Anterior cingulate cortex (tissue), 58 donors: Measurements from ENCODE around the gene EXOC3.

Experiments
- DNase-seq, 58 donors: peaks; one replicate each; lab custom pipeline; 2025; lab: John Stamatoyannopoulos, UW

The EXOC3 gene

DNA sequence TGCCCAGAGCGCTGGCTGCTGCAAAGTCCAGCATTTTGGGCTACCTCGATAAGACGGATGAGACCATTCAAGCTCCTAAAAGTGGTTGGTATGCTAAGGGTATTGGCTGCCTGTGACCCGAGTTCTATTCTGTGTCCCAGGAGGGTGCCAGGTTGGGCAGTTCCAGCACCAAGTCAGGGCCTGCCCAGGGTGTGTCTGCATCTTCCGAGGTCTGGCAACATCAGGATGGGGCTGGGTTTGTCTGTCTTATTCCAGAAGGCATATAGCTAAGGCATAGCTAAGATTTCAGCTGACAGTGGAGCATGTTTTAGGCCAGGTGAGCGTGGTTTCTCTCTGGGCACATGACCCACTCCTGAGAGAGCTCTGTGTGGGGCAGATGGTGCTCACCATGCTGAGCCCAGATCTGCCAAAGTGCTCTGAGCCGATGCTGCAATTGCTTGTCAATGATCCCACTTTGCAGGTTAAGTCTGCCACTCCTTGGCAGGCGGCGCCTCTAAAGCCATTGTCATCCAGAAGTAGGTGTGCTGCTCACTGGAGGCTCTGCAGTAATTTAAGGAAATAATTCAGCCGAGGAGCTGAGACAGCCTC is 73.5 kb downstream of the EXOC3 start:
- DNase-seq = no peak
